Kasumi-1 (cell line): ENCODE results near the gene BOK.

ENCODE experiments used
- DNase-seq, 2 experiments: peaks; one replicate each; lab custom pipeline; 2025; lab: John Stamatoyannopoulos, UW

The BOK gene

DNA sequence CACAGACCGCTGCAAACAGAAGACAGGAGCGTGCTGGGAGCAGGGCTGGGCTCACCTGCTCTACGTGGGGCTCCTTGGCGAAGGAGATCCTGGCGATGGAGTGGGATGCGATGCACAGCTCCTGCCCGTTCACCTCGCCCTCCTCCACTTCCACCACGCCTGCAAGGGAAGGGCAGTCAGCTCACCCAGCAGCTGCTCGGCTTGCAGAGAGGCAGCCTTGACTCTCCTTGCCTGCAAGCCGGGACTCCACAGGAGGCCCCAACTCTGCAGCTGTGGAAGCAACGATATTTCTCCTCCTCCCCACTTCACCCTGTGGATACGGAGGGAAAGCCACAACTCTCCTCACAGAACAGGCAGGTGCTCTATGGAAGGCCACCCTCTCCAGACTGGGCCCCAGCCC, 43.3 kb downstream of the BOK start:
- no peak for DNase-seq

GRCh38 chr2:241602720-241603119, 44.2 kb downstream of the BOK start:
- no peak for DNase-seq

GRCh38 chr2:241603686-241604085, 45.1 kb downstream of the BOK start:
- no peak for DNase-seq

- DNase-seq, result no peak
Observed at GRCh38 chr2:241606186-241606585, 47.6 kb downstream of the BOK start.

GRCh38 chr2:241607162-241607885, 48.8 kb downstream of the BOK start:
- DNase-seq, result no peak

DNA sequence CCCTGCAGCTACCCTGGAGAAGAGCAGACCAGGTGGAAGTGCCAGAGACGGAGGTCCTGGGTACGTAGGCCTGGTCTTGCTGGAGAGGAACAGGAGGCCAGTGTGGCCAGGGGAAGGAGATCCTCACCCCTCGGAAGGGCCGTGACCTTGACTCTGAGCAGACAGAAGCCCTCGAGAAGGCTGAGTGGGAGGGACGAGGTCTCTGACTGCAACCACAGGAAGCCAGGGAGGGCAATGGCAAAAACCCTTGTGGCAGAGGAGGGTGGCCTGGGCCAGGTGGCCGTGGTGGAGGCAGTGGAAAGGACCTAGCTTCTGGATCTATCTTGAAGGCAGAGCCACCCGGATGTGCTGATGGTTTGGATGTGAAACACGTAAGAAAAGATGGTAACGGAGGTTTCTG, 50.3 kb downstream of the BOK start:
- DNase-seq, result no peak

GRCh38 chr2:241609859-241610793, 51.6 kb downstream of the BOK start:
- peak; percentile 55 to 56 for DNase-seq

DNA sequence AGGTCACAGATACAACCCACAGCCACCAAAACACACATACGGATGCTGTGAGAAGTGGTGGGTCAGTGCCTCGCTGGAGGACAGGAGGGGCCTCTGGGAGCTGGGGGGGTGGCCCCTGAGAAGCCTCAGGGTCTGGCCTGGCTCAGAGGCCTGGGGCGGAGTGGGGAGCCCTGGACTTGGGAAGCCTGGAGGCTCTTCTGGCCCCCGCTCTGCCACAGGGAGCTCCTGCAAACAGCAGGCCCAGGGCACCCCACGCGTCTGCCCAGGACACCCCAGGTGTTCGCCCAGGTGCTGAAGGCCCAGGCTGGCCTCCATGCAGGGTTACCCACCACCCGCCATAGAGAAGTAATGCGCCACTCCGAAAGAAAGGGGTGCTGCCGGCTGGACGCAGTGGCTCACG, 52.5 kb downstream of the BOK start:
- no peak for DNase-seq

GRCh38 chr2:241612156-241613016, 53.8 kb downstream of the BOK start:
- DNase-seq, result no peak

GRCh38 chr2:241613017-241613780, 54.7 kb downstream of the BOK start:
- no peak for DNase-seq

DNA sequence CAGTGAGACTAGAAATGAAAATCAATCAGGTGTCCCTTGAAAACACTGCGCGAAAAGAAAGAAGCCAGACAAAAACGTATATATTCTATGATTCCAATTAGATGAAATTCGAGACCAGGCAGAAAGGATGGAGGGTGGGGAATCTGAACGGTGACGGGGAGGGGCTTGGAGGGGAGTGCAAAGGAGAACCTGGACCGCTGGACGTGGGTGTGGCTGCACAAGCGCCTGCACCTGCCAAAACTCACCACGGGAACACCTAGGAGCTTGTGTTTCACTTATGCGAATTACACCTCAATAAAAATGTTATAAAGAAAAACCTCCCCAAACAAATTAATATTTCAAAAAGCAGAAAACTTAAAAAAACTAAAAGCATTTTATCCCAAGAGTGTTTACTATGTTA, 56.5 kb downstream of the BOK start:
- no peak for DNase-seq

GRCh38 chr2:241615522-241616052, 57.0 kb downstream of the BOK start:
- no peak for DNase-seq

DNA sequence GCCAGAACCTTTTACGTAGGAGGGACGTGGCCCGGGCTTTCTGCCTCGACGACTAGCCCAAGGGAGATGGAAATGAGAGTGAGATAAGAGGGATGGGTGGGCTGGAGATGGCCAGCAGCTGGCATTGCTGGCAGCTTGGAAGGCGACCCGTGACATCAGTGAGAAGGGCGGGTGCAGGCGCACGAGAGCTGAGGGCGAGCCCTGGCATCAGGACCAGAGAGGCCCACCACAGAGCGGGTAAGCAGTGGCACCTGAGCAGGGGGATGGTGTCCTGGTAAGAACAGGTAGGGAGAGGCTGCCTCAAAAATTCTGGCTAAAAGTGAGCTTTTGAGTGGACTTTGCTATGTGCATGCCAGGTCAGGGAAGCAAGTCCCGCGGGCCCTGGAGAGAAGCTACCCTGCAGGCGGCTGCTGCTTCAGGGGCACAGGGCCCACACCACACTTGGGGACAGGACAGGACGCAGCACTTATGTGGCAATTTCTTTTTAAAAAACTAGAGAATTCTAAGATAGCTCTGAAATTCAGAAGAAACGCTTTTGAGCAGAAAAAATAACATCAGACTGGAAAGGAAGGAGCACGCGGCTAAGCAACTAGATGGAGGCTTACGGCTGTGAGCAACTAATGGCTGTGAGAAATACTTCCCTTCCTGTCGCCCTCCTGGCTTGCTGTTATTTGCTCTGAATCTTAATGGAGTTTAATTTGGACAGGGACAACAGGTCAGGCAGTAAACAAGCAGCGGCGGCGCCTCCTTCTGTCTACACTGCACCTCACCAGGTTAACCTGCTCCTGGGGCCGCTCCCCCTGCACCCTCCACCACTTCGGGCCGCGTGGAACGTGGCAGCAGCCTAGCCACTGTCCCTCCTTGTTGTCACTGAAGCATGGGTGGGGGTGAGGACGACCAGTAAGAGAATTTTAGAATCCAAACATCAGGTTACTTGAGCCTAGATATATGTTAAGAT, 57.9 kb downstream of the BOK start:
- no peak for DNase-seq

DNA sequence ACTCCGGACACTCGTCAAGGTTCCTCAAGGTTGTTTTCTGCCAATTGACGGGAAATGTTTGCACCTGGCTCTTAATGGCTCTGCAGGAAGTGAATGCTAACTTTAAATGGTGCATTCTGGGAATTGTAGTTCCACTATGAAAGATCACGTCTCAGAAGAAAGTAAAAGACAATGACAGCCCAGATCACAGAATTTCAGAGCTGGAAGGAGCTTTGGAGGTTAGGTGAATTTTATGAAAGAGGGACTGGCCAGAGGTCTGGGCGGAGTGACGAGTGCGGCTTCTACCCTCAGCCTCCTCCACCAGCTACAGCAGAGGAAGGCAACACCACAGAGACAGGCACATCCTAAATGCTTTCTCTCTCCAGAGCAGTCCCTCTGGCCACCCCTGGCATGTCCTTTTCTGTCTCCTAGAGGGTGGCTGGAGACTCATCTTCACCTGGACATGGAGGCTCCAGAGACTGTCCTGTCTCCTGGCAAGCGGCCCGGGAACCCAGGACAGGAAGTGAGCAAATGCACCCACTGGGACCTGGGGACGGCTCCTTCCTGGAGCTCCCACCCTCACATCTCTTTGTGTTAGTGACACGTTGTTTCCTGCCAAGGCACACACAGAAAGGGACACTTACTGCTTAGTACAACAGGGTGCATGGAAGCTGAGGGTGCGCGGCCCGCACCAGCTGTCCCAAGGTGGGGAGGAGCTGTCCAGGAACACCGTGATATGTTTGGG, 59.0 kb downstream of the BOK start:
- peak in 1 of 2 experiments; percentile 1 for DNase-seq

DNA sequence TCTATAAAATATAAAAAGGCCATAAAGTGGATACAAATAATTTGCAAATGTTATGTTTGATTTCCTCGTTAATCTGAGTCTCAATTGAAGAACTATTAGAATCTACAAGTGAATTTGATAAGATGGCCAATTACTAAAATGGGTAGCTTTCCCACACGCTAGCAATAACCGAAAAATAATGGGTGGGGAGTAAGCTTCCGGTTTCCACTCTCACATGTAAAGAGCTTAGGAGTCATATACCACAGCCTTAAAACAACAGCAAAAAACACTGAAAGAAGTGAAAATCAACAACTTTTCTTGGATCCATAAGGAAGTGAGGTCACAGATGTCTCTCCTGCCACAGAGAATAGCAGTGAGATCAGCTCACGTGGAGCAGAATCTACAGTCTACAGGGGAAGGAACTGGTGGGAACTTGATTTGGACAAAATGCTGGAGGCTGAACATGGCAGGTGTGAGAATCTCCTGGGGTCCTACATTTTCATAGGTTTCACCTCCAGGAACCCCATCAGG, 59.8 kb downstream of the BOK start:
- no peak for DNase-seq

- DNase-seq, result no peak
Observed at GRCh38 chr2:241618829-241619228, 60.3 kb downstream of the BOK start.

GRCh38 chr2:241619597-241620418, 61.3 kb downstream of the BOK start:
- no peak for DNase-seq

GRCh38 chr2:241620419-241620769, 61.8 kb downstream of the BOK start:
- no peak for DNase-seq
